ENCODE measurements around the gene CEBPZOS.
A peak's percentile ranks its signal among the peaks of the same experiment; 100 is the strongest.
"Not testable (repeated sequence)": the region's sequence is repeated elsewhere in the genome, so short reads cannot be mapped to it uniquely, and the experiment has no call there.

The CEBPZOS gene

GRCh38 chr2:37191747-37192146 lies 4.5 kb upstream of the CEBPZOS start:
- no peak for DNase-seq

GRCh38 chr2:37192551-37192950 lies 3.7 kb upstream of the CEBPZOS start:
- DNase-seq, result no peak

GRCh38 chr2:37195862-37196319 lies 405 bp upstream of the CEBPZOS start:
- DNase-seq, result not testable (repeated sequence)

DNA sequence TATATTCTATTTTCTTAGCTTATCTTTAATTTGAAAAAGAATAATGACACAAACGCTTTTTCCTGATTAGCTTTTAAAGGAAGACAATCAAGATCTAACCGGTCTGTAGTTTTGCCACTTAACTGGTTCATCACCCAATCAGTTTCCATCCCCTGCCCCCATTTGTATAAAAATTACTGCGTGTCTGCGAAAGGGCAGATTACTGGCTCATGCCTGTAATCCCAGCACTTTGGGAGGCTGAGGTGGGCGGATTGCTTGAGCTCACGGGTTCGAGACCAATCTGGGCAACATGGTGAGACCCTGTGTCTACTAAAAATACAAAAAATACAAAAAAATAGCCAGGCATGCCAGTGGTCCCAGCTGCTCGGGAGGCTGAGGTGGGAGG lies 2.4 kb downstream of the CEBPZOS start:
- DNase-seq, result no peak

GRCh38 chr2:37201208-37201607 lies 4.9 kb downstream of the CEBPZOS start:
- no peak for DNase-seq

- peak in 1 of 2 donors; percentile 10 for DNase-seq
Observed at GRCh38 chr2:37201766-37202165, 5.5 kb downstream of the CEBPZOS start.

GRCh38 chr2:37203708-37204107 lies 7.4 kb downstream of the CEBPZOS start:
- DNase-seq, result no peak

GRCh38 chr2:37205071-37205661 lies 8.9 kb downstream of the CEBPZOS start:
- not testable (repeated sequence) for DNase-seq

GRCh38 chr2:37205689-37206341 lies 9.5 kb downstream of the CEBPZOS start:
- DNase-seq, result no peak

DNA sequence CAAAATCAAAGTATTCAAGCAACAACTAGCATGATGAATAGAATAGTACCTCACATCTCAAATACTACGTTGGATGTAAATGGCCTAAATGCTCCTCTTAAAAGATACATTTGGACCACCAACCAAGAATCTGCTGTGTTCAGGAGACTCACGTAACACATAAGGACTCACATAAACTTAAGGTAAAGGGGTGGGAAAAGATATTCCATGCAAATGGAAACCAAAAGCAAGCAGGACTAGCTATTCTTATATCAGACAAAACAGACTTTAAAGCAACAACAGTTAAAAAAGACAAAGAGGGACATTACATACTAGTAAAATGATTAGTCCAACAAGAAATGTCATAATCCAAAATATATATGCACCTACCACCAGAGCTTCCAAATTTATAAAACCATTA lies 10.5 kb downstream of the CEBPZOS start:
- not testable (repeated sequence) for DNase-seq

GRCh38 chr2:37211212-37211611 lies 14.9 kb downstream of the CEBPZOS start:
- no peak for DNase-seq

DNA sequence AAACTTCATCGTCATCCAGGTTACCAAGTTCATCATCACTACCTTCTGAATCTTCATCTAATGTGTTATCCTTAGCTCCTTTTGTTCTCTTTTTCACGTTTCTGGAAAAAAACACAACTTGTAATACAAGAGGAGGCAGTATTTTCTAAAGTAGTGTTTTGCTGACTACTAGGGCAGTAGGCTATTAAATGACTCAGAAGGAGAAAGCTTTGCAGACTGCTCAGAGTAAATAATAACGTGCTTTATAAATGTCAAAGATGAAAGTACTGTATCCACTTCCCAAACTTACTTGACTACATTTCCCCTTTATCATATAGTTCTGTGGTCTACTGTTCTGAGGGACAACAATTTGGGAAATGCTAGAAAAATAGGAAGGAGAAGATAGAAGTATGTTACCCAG lies 15.6 kb downstream of the CEBPZOS start:
- DNase-seq, result no peak

DNA sequence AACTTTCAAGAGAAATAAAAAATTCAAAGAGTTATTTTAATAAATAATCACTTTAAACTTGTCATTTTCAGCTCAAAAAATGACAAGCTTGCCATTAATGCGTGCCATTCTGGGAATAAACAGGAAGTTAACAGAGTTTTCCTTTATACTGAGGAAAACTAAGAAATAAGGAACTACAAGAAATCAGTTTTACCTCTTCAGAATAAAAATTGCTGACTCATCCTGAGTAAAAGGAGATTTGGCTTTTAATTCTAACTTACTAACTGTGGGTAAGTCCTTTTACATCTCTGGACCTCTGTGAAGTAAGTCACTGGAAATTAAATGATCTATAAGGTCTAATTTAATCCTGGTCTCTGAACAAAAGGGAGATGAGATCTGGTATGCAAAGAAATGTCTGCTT lies 19.0 kb downstream of the CEBPZOS start:
- DNase-seq, result no peak

DNA sequence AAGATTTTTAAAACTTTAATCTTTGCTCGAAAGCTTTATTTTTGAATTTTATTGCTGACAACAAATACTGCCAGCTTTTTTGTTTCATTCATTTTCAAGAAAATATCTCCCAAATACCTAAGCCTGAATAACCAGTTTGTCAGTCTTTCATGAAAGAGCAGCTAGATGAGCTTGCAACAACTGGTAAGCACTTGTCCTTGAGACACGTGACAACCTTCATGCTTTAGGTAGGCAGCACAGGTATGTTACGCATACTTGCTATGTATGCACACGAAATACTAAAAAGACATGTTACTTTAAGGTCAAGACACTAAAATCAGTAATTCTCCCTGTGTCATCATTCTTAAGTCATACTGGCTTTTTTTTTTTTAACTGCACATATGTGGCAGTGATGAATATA lies 22.8 kb downstream of the CEBPZOS start:
- DNase-seq, result no peak

GRCh38 chr2:37223131-37223530 lies 26.8 kb downstream of the CEBPZOS start:
- DNase-seq, result no peak

GRCh38 chr2:37224063-37224462 lies 27.8 kb downstream of the CEBPZOS start:
- DNase-seq, result no peak

DNA sequence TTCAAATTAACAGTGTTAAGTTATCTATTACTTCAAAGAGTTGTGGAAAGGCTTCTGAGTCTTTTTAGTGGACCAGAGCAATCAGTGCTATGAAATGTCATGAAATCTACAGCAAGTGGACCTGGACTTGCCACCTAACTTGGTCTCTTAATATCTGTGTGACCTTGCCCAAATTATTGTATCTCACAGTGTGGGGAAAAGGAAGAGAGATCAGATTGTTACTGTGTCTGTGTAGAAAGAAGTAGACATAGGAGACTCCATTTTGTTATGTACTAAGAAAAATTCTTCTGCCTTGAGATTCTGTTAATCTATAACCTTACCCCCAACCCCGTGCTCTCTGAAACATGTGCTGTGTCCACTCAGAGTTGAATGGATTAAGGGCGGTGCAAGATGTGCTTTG lies 28.8 kb downstream of the CEBPZOS start:
- DNase-seq, result not testable (repeated sequence)

- DNase-seq, result no peak
Observed at GRCh38 chr2:37226863-37227262, 30.6 kb downstream of the CEBPZOS start.

- no peak for DNase-seq
Observed at GRCh38 chr2:37228788-37229187, 32.5 kb downstream of the CEBPZOS start.

- DNase-seq, result no peak
Observed at GRCh38 chr2:37230581-37230980, 34.3 kb downstream of the CEBPZOS start.

DNA sequence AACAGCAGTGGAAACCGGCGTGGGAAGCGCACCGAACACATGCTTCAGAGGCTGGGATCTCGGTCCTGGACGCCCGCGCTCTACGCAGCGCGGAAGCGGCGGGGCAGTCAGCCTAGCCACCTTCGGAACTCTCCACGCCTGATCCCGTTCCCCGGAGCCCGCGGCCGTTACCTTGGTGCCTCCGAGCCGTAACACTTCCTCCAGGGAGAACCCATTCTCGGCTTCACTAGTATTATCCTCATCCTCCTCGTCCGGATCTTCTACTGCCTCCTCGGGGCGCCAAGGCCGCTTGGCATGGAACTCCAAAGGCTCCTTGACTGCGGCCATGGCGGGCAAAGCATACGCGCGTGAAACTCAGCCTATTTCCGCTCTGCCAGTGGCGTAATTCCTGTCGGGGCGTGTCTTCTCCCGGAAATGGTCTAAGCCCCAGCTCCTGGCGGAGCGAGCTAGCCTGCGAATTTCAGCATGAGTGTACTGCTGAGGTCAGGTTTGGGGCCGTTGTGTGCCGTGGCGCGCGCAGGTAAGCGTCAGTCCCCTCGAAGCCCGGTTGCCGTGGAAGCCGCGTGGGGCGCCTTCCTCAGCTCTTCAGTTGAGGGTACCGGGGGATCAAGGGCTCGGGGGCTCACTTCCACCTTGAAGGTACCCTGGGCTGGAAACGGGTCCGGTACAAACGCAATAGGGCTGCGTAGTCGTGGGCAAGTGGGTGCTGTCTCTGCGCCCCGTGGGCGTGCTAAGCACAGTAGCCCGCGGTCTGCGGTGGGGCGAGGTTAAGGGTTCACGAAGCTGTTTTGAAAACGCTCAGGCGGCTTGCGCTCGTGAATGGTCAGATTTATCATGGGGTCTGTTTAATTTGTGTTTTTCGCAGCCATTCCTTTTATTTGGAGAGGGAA lies 35.2 kb downstream of the CEBPZOS start, which contains the start of the genes CEBPZ and NDUFAF7:
CEBPZ (minus strand) TSS at position 356 of the 890 bp plus-strand sequence; CDS start at position 327, 29 bp downstream.
NDUFAF7 (plus strand) TSS at position 418 of the 890 bp plus-strand sequence; CDS start at position 466, 48 bp downstream.
- DNase-seq, result peak; percentile 89 to 90

- DNase-seq, result peak; percentile 10 to 30
Observed at GRCh38 chr2:37232131-37232933, 36.0 kb downstream of the CEBPZOS start.

DNA sequence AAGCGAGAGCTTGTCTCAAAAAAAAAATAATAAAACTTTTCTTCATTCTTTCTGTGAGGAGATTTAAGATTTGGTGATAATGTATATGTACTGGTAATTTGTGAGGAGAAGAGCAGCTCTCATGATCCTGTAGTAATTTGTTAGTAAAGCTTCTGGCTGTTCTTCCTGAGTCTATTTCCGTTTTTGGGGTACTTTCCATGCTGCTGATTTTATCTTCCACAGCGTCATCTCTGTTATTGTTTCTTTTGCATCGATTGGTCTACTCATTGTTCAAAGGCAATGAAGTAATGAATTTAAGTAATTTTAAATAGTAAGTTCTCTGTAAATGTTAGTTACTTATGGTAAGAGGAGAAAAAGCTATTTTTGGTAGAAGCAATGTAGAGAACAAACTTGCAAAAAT lies 47.1 kb downstream of the CEBPZOS start:
- DNase-seq, result no peak

Data from stimulated activated CD4-positive, alpha-beta T cell treated with anti-CD3 and anti-CD28 coated beads, Interleukin-2, amount 100 ng/mL, for 24 hours (primary cell).